K562 (cell line): ENCODE results near the gene MASP1. TPM values are rescaled to one million over a fixed set of nuclear protein-coding genes. Genes with fewer than 3 reads are reported as not detected.

Experiments used
- ATAC-seq: fragments of 200-7000 bp; cut with Tn5 transposase; 3 replicates; pipeline ENCODE4 v1.9.1; 2020; ENCODE audit warnings: moderate library complexity
- BruUV-seq: library from RNA; stranded (reverse); fragments of 400-500 nt; replicated peaks from 2 replicates; lab custom pipeline; 2021; lab: Mats Ljungman, UMichigan
- CTCF ChIA-PET: fragments of 300-600 bp; formaldehyde crosslinking; extraction: SDS; loops from one replicate; lab custom pipeline; 2021; ENCODE audit warnings: low intra/inter-chr PET ratio; lab: Yijun Ruan, JAX
- POLR2A ChIA-PET: fragments of 300-600, 350-650 bp; sonication (Branson Sonifier 250); formaldehyde crosslinking; extraction: SDS; loops from one replicate; lab custom pipeline; 2021; ENCODE audit warnings: antibody characterized with exemption, inconsistent platforms; lab: Yijun Ruan, JAX
- DNase-seq, 4 experiments: peaks; one replicate each; pipeline versions ENCODE4 v3.0.0 to v3.0.0-alpha.2; 2011 to 2018; ENCODE audit warnings: low spot score in 3 of 4, mixed read lengths in 3 of 4; ENCODE audit errors: extremely low read depth in 1 of 4
- FAIRE-seq: peaks from 2 replicates; lab custom pipeline; 2011; peaks lifted over from hg19 to GRCh38; lab: Jason Lieb, UNC
- H2AFZ ChIP-seq: 2 replicates; pipeline ENCODE4 v1.6.0; 2011; ENCODE audit warnings: low read depth, low read length, control low read depth, inconsistent platforms
- H3K27ac ChIP-seq: fragments of 200-600 bp; 3 replicates; pipeline ENCODE4 v1.8.0; 2011; ENCODE audit warnings: low read depth, mild to moderate bottlenecking, control low read depth, inconsistent platforms, low read length, moderate library complexity, mixed read lengths; ENCODE audit errors: extremely low read depth
- H3K27me3 ChIP-seq, 2 experiments: fragments of 300-600 bp in 1 of 2; 2 replicates in 1 of 2; 3 replicates in 1 of 2; pipeline versions ENCODE4 v1.6.0 to v1.8.0; 2011; ENCODE audit warnings: inconsistent platforms in 2 of 2, low read length in 2 of 2, mild to moderate bottlenecking in 1 of 2, mixed read lengths in 1 of 2, moderate library complexity in 1 of 2; ENCODE audit not compliant: control insufficient read depth in 2 of 2, insufficient read depth in 2 of 2
- H3K36me3 ChIP-seq: fragments of 300-600 bp; 3 replicates; pipeline ENCODE4 v1.8.0; 2011; ENCODE audit warnings: mild to moderate bottlenecking, low read length, inconsistent platforms; ENCODE audit not compliant: control insufficient read depth, insufficient read depth
- H3K4me1 ChIP-seq, 2 experiments: fragments of 200-600 bp in 1 of 2; replicated peaks in 1 of 2; 2 replicates in 1 of 2; 3 replicates in 1 of 2; pipeline versions ENCODE4 v1.5.1 to v1.8.0; 2011; ENCODE audit warnings: inconsistent platforms in 2 of 2, low read length in 2 of 2, mild to moderate bottlenecking in 1 of 2, mixed read lengths in 1 of 2, moderate library complexity in 1 of 2; ENCODE audit not compliant: control insufficient read depth in 2 of 2, insufficient read depth in 2 of 2
- H3K4me2 ChIP-seq: 2 replicates; pipeline ENCODE4 v1.6.1; 2011; ENCODE audit warnings: low read length, control low read depth, inconsistent platforms, mixed read lengths; ENCODE audit not compliant: insufficient read depth
- H3K4me3 ChIP-seq: fragments of 200-600 bp; sonication (generic), shearing (Covaris generic); 2 replicates; pipeline ENCODE4 v1.5.1; 2016; ENCODE audit warnings: control low read depth, inconsistent platforms
- H3K79me2 ChIP-seq: fragments of 200-600 bp; 3 replicates; pipeline ENCODE4 v1.8.0; 2011; ENCODE audit warnings: low read length, inconsistent platforms; ENCODE audit not compliant: control insufficient read depth, insufficient read depth
- H3K9ac ChIP-seq, 2 experiments: 2 replicates each; pipeline versions ENCODE4 v1.6.0 to v1.6.1; 2011; ENCODE audit warnings: low read depth in 2 of 2, low read length in 2 of 2, control low read depth in 1 of 2, inconsistent platforms in 1 of 2, mild to moderate bottlenecking in 1 of 2, mixed read lengths in 1 of 2; ENCODE audit not compliant: insufficient read depth in 1 of 2
- H3K9me1 ChIP-seq: one replicate; pipeline ENCODE4 v1.6.0; 2011; ENCODE audit warnings: inconsistent platforms, mild to moderate bottlenecking, low read length, moderate library complexity; ENCODE audit not compliant: control insufficient read depth, insufficient read depth
- H3K9me3 ChIP-seq: replicated peaks from 2 replicates; pipeline ENCODE4 v1.5.1; 2011; ENCODE audit warnings: low read depth, low read length, inconsistent platforms; ENCODE audit not compliant: control insufficient read depth, insufficient read depth
- H4K20me1 ChIP-seq: replicated peaks from 2 replicates; pipeline ENCODE4 v1.6.1; 2011; ENCODE audit warnings: low read length, inconsistent platforms, mixed read lengths; ENCODE audit not compliant: control insufficient read depth, insufficient read depth
- BRD4 ChIP-seq: fragments of 200-600 bp; sonication (generic); IDR thresholded peaks from 2 replicates; pipeline ENCODE4 v1.6.1; 2017; ENCODE audit warnings: inconsistent platforms
- EZH2 ChIP-seq: IDR thresholded peaks from 2 replicates; pipeline ENCODE4 v1.6.1; 2012; ENCODE audit warnings: low read depth, mild to moderate bottlenecking, inconsistent platforms, low read length, borderline replicate concordance
- HLTF ChIP-seq: fragments of 450-650 bp; IDR thresholded peaks from 2 replicates; pipeline ENCODE4 v1.6.1; 2016
- LCOR ChIP-seq: sonication (generic); formaldehyde crosslinking; IDR thresholded peaks from 2 replicates; pipeline ENCODE4 v1.8.0; 2022; ENCODE audit warnings: mild to moderate bottlenecking, missing genetic modification reagents
- RB1 ChIP-seq: fragments of 450-650 bp; IDR thresholded peaks from 2 replicates; pipeline ENCODE4 v1.6.1; 2017; ENCODE audit warnings: low read depth, mild to moderate bottlenecking
- RBM15 ChIP-seq: fragments of 200-400 bp; formaldehyde crosslinking; IDR thresholded peaks from 2 replicates; pipeline ENCODE4 v1.6.1; 2018; ENCODE audit warnings: mild to moderate bottlenecking, low read length, moderate library complexity; ENCODE audit not compliant: insufficient read depth
- SAFB ChIP-seq: fragments of 200-400 bp; formaldehyde crosslinking; IDR thresholded peaks from 2 replicates; pipeline ENCODE4 v1.6.1; 2017; ENCODE audit warnings: low read depth, low read length, borderline replicate concordance
- SREBF2 ChIP-seq: sonication (generic); formaldehyde crosslinking; IDR thresholded peaks from 2 replicates; pipeline ENCODE4 v1.4.0; 2020; ENCODE audit warnings: mild to moderate bottlenecking, missing genetic modification reagents
- ZBTB12 ChIP-seq: fragments of 250-450 bp; sonication (Bioruptor Pico); IDR thresholded peaks from 2 replicates; pipeline ENCODE4 v1.4.0; 2020
- ZKSCAN1 ChIP-seq: fragments of 150-350 bp; IDR thresholded peaks from 2 replicates; pipeline ENCODE4 v1.6.1; 2016; ENCODE audit warnings: low read depth, low read length
- ZNF197 ChIP-seq: fragments of 200-800 bp; sonication (Bioruptor generic); IDR thresholded peaks from 2 replicates; pipeline ENCODE4 v1.6.1; 2016; ENCODE audit warnings: low read depth, missing genetic modification characterization, missing compliant biosample characterization
- ZNF239 ChIP-seq: fragments of 250-450 bp; sonication (Bioruptor Pico); IDR thresholded peaks from 2 replicates; pipeline ENCODE4 v1.4.0; 2020; ENCODE audit warnings: mild to moderate bottlenecking
- ZNF444 ChIP-seq: fragments of 250-450 bp; sonication (Bioruptor Pico); IDR thresholded peaks from 2 replicates; pipeline ENCODE4 v1.4.0; 2020; ENCODE audit warnings: mild to moderate bottlenecking, moderate library complexity
- WGBS: fragments of 100-300 bp; shearing (Covaris generic); methylation state at CpG from one replicate; pipeline ENCODE4 v1.1.6; 2016; ENCODE audit warnings: low coverage, mixed read lengths; ENCODE audit not compliant: insufficient coverage; ENCODE audit errors: missing lambda C conversion rate; 5-methylcytosine and 5-hydroxymethylcytosine counted together
- in situ Hi-C: fragments of 300-500 bp; cut with MboI; formaldehyde crosslinking; loops from 4 replicates; pipeline ENCODE4 v1.15.0; 2018; ENCODE audit warnings: inconsistent platforms, mixed read lengths
- intact Hi-C: fragments of 100-400 bp; cut with micrococcal nuclease; formaldehyde crosslinking; loops from 2 replicates; pipeline ENCODE4 v1.14.2; 2022
- polyA plus RNA-seq, 8 experiments: library from polyadenylated mRNA; depleted of rRNA in 4 of 8; stranded (reverse) in 5 of 8; unstranded in 3 of 8; fragments of >200 nt; fragmentation: Nextera tagmentation in 2 of 8; fragmentation: Illumina TruSeq in 1 of 8; extraction: Ambion mirVana in 2 of 8; extraction: Trizol in 1 of 8; gene quantifications; 2 replicates each; pipeline versions ENCODE4 v1.2.1 to v1.2.3, GENCODE V29; 2011 to 2014; ENCODE audit warnings: inconsistent platforms in 1 of 8, missing spikeins in 1 of 8
- total RNA-seq, 7 experiments: library from RNA; depleted of rRNA in 6 of 7; stranded (reverse); fragments of >200 nt in 6 of 7; fragmentation: Illumina TruSeq in 2 of 7; extraction: Trizol in 2 of 7; gene quantifications; 2 replicates each; pipeline versions ENCODE4 v1.2.1 to v1.2.3, GENCODE V29; 2011 to 2021; ENCODE audit warnings: low replicate concordance in 1 of 7
- TF ChIP-seq, protein P1 (sequence below): fragments of 450-650 bp; IDR thresholded peaks from 2 replicates; pipeline ENCODE4 v1.6.1; 2016; ENCODE audit warnings: antibody characterized with exemption
- TF ChIP-seq, protein P2 (sequence below): fragments of 250-450 bp; sonication (Bioruptor Pico); IDR thresholded peaks from 2 replicates; pipeline ENCODE4 v1.4.0; 2020

Gene MASP1
- total and polyA plus RNA-seq, 9 of the 15 experiments (the other 6 are each of a cell fraction or from before 2014, with no cell fraction given), result 0.03 to 0.24 (median 0.20) TPM; not detected in 3

DNA sequence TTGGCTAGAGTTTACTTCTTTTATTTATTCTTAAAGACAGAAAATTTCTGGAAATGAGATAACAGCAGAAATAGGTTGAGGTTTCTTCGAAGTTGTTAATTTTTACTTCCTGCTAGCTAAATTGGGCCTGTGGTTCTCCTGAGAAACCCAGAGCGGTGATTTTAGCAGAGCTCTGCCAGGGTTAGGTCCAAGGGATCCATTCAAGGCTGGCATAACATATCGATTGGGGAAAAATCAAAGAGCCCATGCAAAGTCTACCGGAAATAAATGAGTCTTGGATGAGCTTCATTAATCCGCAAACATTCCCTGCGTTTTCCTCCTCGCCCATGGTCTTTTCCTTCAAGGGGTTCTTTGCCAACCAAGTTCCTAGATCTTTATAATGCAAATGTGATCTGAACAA, 30.8 kb upstream of the MASP1 start (continued):
- no peak for TF ChIP-seq RB1
- no peak for TF ChIP-seq ZNF239 (CRISPR knock-in tag)
- TF ChIP-seq SREBF2 (CRISPR knock-in tag), result no peak
- no peak for TF ChIP-seq LCOR

- no peaks in the 10 kb centered on the region; a peak in 1 of 5 replicates for H3K4me1 ChIP-seq
- ATAC-seq, result no peak
- H3K4me3 ChIP-seq, result no peak overlapping the region
- H3K36me3 ChIP-seq, result no peaks in the 10 kb centered on the region
- H4K20me1 ChIP-seq, result no peaks in the 10 kb centered on the region
- BruUV-seq, result no TSS peak
- H3K27ac ChIP-seq, result no peak overlapping the region
- no peak overlapping the region for H3K4me2 ChIP-seq
- H3K27me3 ChIP-seq, result no peaks in the 10 kb centered on the region; a peak in 1 of 5 replicates
- H3K9ac ChIP-seq, result no peak overlapping the region
- no peak overlapping the region for H2AFZ ChIP-seq
- FAIRE-seq, result no peak
- no peaks in the 10 kb centered on the region for H3K9me3 ChIP-seq
- POLR2A ChIA-PET, result interaction anchor here (1.3 kb wide), 1 partner anchor 14 kb away, joined by 3 read pairs; no protein-coding TSS in a partner anchor
- no peaks in the 10 kb centered on the region for H3K79me2 ChIP-seq
- no peak for DNase-seq
- CTCF ChIA-PET, result interaction anchor here (6.0 kb wide), 1 partner anchor 357 kb away, joined by 147 read pairs; no protein-coding TSS in a partner anchor
- no peaks in the 10 kb centered on the region for H3K9me1 ChIP-seq
- WGBS, result 0% methylated on average over 1 of the region's 1 CpG
- intact Hi-C loops (no loop called here), in situ Hi-C loops (no loop called here)
- TF ChIP-seq HLTF (no peak), RBM15 (no peak), ZNF444 (CRISPR knock-in tag) (no peak), ZKSCAN1 (no peak), ZNF197 (CRISPR knock-in tag) (no peak), ZBTB12 (CRISPR knock-in tag) (no peak), SAFB (no peak), BRD4 (no peak), EZH2 (no peak)
- TF ChIP-seq, protein P1, sequence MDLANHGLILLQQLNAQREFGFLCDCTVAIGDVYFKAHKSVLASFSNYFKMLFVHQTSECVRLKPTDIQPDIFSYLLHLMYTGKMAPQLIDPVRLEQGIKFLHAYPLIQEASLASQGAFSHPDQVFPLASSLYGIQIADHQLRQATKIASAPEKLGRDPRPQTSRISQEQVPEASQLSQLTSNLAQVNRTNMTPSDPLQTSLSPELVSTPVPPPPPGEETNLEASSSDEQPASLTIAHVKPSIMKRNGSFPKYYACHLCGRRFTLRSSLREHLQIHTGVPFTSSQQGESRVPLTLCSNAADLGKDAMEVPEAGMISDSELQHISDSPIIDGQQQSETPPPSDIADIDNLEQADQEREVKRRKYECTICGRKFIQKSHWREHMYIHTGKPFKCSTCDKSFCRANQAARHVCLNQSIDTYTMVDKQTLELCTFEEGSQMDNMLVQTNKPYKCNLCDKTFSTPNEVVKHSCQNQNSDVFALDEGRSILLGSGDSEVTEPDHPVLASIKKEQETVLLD, result no peak
- TF ChIP-seq, protein P2, sequence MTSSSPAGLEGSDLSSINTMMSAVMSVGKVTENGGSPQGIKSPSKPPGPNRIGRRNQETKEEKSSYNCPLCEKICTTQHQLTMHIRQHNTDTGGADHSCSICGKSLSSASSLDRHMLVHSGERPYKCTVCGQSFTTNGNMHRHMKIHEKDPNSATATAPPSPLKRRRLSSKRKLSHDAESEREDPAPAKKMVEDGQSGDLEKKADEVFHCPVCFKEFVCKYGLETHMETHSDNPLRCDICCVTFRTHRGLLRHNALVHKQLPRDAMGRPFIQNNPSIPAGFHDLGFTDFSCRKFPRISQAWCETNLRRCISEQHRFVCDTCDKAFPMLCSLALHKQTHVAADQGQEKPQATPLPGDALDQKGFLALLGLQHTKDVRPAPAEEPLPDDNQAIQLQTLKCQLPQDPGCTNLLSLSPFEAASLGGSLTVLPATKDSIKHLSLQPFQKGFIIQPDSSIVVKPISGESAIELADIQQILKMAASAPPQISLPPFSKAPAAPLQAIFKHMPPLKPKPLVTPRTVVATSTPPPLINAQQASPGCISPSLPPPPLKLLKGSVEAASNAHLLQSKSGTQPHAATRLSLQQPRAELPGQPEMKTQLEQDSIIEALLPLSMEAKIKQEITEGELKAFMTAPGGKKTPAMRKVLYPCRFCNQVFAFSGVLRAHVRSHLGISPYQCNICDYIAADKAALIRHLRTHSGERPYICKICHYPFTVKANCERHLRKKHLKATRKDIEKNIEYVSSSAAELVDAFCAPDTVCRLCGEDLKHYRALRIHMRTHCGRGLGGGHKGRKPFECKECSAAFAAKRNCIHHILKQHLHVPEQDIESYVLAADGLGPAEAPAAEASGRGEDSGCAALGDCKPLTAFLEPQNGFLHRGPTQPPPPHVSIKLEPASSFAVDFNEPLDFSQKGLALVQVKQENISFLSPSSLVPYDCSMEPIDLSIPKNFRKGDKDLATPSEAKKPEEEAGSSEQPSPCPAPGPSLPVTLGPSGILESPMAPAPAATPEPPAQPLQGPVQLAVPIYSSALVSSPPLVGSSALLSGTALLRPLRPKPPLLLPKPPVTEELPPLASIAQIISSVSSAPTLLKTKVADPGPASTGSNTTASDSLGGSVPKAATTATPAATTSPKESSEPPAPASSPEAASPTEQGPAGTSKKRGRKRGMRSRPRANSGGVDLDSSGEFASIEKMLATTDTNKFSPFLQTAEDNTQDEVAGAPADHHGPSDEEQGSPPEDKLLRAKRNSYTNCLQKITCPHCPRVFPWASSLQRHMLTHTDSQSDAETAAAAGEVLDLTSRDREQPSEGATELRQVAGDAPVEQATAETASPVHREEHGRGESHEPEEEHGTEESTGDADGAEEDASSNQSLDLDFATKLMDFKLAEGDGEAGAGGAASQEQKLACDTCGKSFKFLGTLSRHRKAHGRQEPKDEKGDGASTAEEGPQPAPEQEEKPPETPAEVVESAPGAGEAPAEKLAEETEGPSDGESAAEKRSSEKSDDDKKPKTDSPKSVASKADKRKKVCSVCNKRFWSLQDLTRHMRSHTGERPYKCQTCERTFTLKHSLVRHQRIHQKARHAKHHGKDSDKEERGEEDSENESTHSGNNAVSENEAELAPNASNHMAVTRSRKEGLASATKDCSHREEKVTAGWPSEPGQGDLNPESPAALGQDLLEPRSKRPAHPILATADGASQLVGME (CRISPR knock-in tag), result no peak
These were observed 30.2 kb upstream of the MASP1 start for GRCh38 chr3:187321766-187322165.
